Nephron (organoid): ENCODE data around the gene GTF3C1.
A peak's percentile ranks its signal among the peaks of the same experiment; 100 is the strongest.

Experiments
- H3K27ac Mint-ChIP-seq, 3 experiments: 2 replicates each; pipeline ENCODE4 v1.8.0; 2020; ENCODE audit warnings: mixed read lengths in 3 of 3, mild to moderate bottlenecking in 2 of 3, moderate library complexity in 1 of 3
- H3K27me3 Mint-ChIP-seq: 2 replicates; pipeline ENCODE4 v1.8.0; 2021; ENCODE audit warnings: low read depth, mild to moderate bottlenecking, moderate library complexity, mixed read lengths
- H3K36me3 Mint-ChIP-seq: 2 replicates; pipeline ENCODE4 v1.8.0; 2020; ENCODE audit warnings: low read depth, mixed read lengths
- H3K4me1 Mint-ChIP-seq: 2 replicates; pipeline ENCODE4 v1.8.0; 2020; ENCODE audit warnings: mixed read lengths
- H3K4me3 Mint-ChIP-seq, 3 experiments: 2 replicates each; pipeline ENCODE4 v1.8.0; 2020; ENCODE audit warnings: mild to moderate bottlenecking in 3 of 3, mixed read lengths in 3 of 3, moderate library complexity in 2 of 3
- H3K9me3 Mint-ChIP-seq: 2 replicates; pipeline ENCODE4 v1.8.0; 2020; ENCODE audit warnings: mixed read lengths
- TF ChIP-seq, protein P1 (sequence below), 3 experiments: fragments of 200-600 bp; sonication (generic); IDR thresholded peaks; one replicate each; pipeline ENCODE4 v1.5.0; 2021; ENCODE audit warnings: antibody characterized with exemption in 3 of 3; ENCODE audit not compliant: unreplicated experiment in 3 of 3

The GTF3C1 gene

DNA sequence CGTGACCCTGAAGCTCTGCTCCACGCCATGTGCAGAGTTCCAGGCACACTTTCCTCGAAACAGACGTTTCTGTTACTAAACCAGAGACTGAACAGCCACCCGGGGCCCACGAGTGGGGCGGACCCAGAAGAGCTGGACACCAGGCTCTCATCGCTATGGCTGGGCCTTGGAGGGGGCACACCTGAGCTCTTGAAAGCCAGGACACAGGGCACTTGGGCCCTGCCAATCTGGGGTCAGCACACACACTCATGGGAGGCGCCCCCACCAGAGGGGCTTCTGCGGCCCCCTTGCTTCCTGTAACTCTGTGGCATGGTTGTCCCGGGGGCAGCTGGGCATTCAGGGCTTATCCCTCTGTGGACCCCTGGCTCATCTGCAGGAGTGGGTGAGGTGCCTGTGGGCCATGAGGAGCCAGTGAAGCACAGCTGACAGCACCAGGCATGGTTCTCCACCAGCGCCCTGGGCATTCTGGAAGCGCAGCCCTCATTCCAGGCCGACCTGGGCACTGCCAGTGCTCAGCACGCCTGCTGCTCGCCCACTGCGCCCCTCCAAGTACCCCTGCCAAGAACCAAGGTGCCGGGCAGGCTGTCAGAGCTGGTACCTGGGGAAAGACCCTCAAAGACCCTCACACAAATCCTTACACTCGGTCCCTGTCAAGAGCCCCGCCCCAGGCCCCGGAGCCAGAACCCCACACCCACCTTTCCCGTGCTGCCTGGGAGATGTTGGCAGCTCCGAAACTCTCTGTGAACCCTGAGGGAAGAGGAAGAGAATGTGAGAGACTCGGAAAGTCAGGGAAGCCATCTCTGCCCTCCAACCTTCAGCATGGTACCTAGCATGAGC, 86.6 kb downstream of the GTF3C1 start:
- Mint-ChIP-seq H3K27ac (no peak overlapping the region), H3K4me3 (no peak overlapping the region), H3K4me1 (peaks cover 17% of the 10 kb centered on the region), H3K9me3 (no peaks in the 10 kb centered on the region), H3K27me3 (no peaks in the 10 kb centered on the region), H3K36me3 (peaks cover 56% of the 10 kb centered on the region)
- TF ChIP-seq, protein P1, sequence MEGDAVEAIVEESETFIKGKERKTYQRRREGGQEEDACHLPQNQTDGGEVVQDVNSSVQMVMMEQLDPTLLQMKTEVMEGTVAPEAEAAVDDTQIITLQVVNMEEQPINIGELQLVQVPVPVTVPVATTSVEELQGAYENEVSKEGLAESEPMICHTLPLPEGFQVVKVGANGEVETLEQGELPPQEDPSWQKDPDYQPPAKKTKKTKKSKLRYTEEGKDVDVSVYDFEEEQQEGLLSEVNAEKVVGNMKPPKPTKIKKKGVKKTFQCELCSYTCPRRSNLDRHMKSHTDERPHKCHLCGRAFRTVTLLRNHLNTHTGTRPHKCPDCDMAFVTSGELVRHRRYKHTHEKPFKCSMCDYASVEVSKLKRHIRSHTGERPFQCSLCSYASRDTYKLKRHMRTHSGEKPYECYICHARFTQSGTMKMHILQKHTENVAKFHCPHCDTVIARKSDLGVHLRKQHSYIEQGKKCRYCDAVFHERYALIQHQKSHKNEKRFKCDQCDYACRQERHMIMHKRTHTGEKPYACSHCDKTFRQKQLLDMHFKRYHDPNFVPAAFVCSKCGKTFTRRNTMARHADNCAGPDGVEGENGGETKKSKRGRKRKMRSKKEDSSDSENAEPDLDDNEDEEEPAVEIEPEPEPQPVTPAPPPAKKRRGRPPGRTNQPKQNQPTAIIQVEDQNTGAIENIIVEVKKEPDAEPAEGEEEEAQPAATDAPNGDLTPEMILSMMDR (IDR thresholded peaks at IDR 0.05; ENCODE audit: unreplicated experiment in 3 of 3), result no peak

DNA sequence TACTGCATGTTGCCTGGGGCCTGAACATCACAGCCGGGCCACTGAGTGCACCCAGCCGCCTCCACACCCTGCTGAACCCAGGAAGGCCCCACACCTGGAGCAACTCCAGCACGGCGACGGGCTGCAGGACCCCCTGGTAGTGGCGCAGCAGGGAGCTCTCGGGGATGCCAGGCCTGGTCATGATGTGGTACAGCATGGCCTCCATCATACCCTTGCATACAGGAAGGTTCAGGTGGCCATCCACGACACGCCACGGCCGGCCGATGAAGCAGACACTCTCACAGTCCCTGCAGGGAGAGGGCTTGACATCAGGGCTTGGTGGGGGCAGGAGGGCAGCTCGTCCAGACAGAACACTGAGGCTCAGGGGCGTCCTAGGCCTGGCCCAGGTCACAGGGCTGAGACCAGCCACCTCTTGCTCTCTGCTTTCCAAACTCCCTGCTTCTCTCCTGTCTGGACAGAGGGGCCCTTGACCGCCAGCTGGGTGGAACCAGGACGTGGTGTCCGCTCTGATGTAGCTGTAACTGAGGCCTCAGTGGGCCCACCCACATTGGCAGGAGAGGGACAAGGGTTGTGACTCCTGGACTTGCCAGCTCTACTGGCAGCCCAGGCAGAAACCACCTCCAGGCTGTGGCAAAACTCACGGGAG, 87.4 kb downstream of the GTF3C1 start:
- Mint-ChIP-seq H3K4me1 (peaks cover 19% of the 10 kb centered on the region), H3K9me3 (no peaks in the 10 kb centered on the region), H3K27ac (peak overlapping the region in 1 of 3 experiments; percentile 48), H3K27me3 (no peaks in the 10 kb centered on the region), H3K36me3 (peaks cover 48% of the 10 kb centered on the region), H3K4me3 (no peak overlapping the region)
- TF ChIP-seq, protein P1 (IDR thresholded peaks at IDR 0.05; ENCODE audit: unreplicated experiment in 3 of 3), result no peak

DNA sequence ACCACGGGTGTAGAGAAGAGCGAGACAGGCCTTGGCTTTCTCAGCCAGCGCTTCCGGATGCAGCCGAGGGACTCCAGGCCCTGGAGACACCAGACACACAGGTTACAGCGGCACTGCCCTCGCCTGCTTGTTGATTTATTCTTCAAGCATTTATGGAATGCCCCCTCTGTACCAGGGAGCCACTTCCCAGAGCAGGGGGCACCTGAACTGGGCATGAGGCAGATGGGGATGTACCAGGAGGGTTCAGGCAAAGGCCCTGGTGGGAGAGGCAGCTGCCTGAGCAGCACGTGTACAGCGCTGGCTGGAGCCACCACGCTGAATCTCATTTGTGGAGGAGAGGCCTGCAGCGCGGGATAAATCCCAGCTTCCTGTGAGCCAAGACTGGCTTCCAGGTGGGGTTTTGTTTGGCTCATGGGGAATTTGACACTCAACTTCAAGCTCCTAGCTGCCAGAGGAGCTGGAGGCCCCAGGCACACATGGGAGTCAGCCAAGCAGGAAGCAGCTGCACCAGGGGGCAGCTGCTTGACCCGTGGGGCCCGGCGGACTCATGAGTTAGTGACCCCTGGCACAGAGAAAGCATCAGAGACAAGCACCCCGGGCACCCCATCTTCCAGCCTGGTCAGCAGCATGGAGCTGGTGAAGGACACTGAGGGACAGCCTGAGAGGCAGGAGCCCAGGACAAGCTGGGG, 88.1 kb downstream of the GTF3C1 start:
- Mint-ChIP-seq H3K27ac (peak overlapping the region; percentile 48 to 84 (median 60)), H3K4me1 (peaks cover 24% of the 10 kb centered on the region), H3K27me3 (no peaks in the 10 kb centered on the region), H3K4me3 (no peak overlapping the region), H3K36me3 (peaks cover 41% of the 10 kb centered on the region), H3K9me3 (no peaks in the 10 kb centered on the region)
- TF ChIP-seq, protein P1 (IDR thresholded peaks at IDR 0.05; ENCODE audit: unreplicated experiment in 3 of 3), result no peak

DNA sequence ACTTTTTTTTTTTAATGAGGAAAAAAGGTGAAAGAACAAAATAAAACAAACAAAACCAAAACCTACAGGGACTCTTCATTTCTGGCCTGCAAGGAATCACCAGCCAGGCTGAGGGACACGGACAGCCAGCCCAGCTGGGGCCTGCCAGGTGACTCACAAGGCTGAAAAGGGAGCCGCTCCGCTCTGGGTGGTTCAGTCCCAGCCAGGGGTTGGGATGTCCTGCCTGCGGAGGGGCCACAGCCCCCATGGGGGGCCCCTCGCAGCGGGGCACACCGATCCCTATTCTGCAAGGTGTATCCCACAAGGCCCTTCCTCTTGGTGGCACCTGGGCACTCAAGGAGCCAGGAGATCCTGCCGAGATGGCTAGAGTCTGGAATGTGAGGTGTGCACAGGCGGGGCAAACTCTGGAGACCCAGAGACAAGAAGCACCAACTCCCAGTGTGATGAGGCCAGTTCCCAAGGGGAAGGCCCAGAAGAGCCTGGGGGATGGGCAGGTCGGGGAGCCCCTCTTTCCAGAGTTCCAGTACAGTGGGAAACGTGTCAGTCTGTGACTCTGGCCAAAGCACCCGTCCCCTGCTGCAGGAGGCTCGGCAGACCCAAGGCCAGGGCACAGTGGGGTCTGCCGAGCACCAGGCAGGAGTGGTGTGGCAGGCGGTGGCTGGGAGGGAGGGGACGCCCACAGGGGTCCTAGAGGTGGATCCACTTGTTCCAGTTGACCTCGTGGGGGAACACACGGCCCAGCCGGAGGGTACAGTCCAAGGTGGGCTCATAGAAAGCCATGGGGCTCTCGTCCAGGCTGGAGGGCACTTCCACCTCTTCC, 88.8 kb downstream of the GTF3C1 start:
- TF ChIP-seq, protein P1 (IDR thresholded peaks at IDR 0.05; ENCODE audit: unreplicated experiment in 3 of 3), result no peak
- Mint-ChIP-seq H3K4me1 (peaks cover 24% of the 10 kb centered on the region), H3K9me3 (no peaks in the 10 kb centered on the region), H3K4me3 (no peak overlapping the region), H3K27ac (peak overlapping the region in 2 of 3 experiments; percentile 48 to 84), H3K36me3 (peaks cover 34% of the 10 kb centered on the region), H3K27me3 (no peaks in the 10 kb centered on the region)

DNA sequence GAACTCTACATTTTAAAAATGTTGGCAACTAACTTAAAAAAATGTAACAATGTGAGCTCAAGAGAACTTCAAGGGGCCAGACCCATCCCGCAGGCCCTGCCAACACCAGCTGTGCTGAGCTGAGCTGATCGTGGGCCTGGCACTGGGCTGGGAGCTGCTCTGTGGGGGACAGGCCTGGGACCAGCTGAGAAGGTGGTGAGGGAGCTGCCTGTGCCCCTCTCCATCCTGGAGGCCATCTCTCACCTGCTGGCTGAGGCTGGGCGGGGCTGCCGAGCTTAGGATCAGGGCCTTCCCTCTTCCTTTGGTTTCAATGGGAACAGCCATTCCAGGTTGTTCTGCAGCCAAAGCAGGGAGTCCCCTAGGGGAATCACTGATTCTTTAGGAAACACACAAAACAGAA, 89.5 kb downstream of the GTF3C1 start:
- peaks cover 24% of the 10 kb centered on the region for H3K4me1 Mint-ChIP-seq
- H3K36me3 Mint-ChIP-seq, result peaks cover 27% of the 10 kb centered on the region
- no peak overlapping the region for H3K27ac Mint-ChIP-seq
- TF ChIP-seq, protein P1 (IDR thresholded peaks at IDR 0.05; ENCODE audit: unreplicated experiment in 3 of 3), result no peak
- no peaks in the 10 kb centered on the region for H3K27me3 Mint-ChIP-seq
- H3K4me3 Mint-ChIP-seq, result no peak overlapping the region
- no peaks in the 10 kb centered on the region for H3K9me3 Mint-ChIP-seq
